Smooth muscle cell (in vitro differentiated cells): ENCODE results near the gene ISG20. TPM values are rescaled to one million over a fixed set of nuclear protein-coding genes. Genes with fewer than 3 reads are reported as not detected.

Experiments used
- DNase-seq: peaks from one replicate; lab custom pipeline; 2025; ENCODE audit not compliant: unreplicated experiment; lab: John Stamatoyannopoulos, UW
- H2AFZ ChIP-seq: fragments of 200-600 bp; sonication (generic); 2 replicates; pipeline ENCODE4 v1.6.0; 2016; ENCODE audit warnings: antibody characterized with exemption, low read depth, mild to moderate bottlenecking
- H3F3A ChIP-seq: fragments of 200-600 bp; sonication (generic); 2 replicates; pipeline ENCODE4 v1.6.0; 2017; ENCODE audit warnings: antibody characterized with exemption, low read depth
- H3K27ac ChIP-seq: fragments of 200-600 bp; sonication (generic); 2 replicates; pipeline ENCODE4 v1.5.1; 2016; ENCODE audit warnings: low read depth, mild to moderate bottlenecking
- H3K27me3 ChIP-seq: fragments of 200-600 bp; sonication (generic); 2 replicates; pipeline ENCODE4 v1.6.1; 2016; ENCODE audit warnings: low read depth, mild to moderate bottlenecking
- H3K36me3 ChIP-seq: fragments of 200-600 bp; sonication (generic); 2 replicates; pipeline ENCODE4 v1.5.1; 2016; ENCODE audit warnings: low read depth
- H3K4me1 ChIP-seq: fragments of 200-600 bp; sonication (generic); 2 replicates; pipeline ENCODE4 v1.5.1; 2016; ENCODE audit warnings: low read depth
- H3K4me2 ChIP-seq: fragments of 200-600 bp; sonication (generic); 2 replicates; pipeline ENCODE4 v1.6.0; 2016; ENCODE audit warnings: mild to moderate bottlenecking
- H3K4me3 ChIP-seq: fragments of 200-600 bp; sonication (generic); 2 replicates; pipeline ENCODE4 v1.5.1; 2016; ENCODE audit warnings: mild to moderate bottlenecking
- H3K79me2 ChIP-seq: fragments of 200-600 bp; sonication (generic); 2 replicates; pipeline ENCODE4 v1.6.0; 2016; ENCODE audit warnings: low read depth, mild to moderate bottlenecking
- H3K9ac ChIP-seq: fragments of 200-600 bp; sonication (generic); 2 replicates; pipeline ENCODE4 v1.6.0; 2016; ENCODE audit warnings: low read depth
- H3K9me3 ChIP-seq: fragments of 200-600 bp; sonication (generic); replicated peaks from 2 replicates; pipeline ENCODE4 v1.5.1; 2016; ENCODE audit warnings: low read depth
- H4K20me1 ChIP-seq: fragments of 200-600 bp; sonication (generic); 2 replicates; pipeline ENCODE4 v1.6.0; 2016; ENCODE audit warnings: low read depth
- WGBS: methylation state at CpG from one replicate; pipeline ENCODE4 v1.1.7; 2016; ENCODE audit warnings: low lambda C conversion rate; 5-methylcytosine and 5-hydroxymethylcytosine counted together
- polyA plus RNA-seq: library from polyadenylated mRNA; unstranded; fragments of >200 nt; fragmentation: Nextera tagmentation; extraction: Ambion mirVana; gene quantifications from 2 replicates; pipeline ENCODE4 v1.2.1, GENCODE V29; 2016
- total RNA-seq: library from RNA; depleted of rRNA; stranded (reverse); fragments of >200 nt; gene quantifications from 2 replicates; pipeline ENCODE4 v1.2.3, GENCODE V29; 2014
- TF ChIP-seq, protein P1 (sequence below): fragments of 200-600 bp; sonication (generic); IDR thresholded peaks from 2 replicates; pipeline ENCODE4 v1.5.1; 2017; ENCODE audit warnings: borderline replicate concordance, mild to moderate bottlenecking, antibody characterized with exemption; ENCODE audit not compliant: insufficient read depth, poor library complexity, severe bottlenecking

Gene ISG20
- total and polyA plus RNA-seq, 2 experiments from 2014 or later = 0.81 to 1.1 TPM

DNA sequence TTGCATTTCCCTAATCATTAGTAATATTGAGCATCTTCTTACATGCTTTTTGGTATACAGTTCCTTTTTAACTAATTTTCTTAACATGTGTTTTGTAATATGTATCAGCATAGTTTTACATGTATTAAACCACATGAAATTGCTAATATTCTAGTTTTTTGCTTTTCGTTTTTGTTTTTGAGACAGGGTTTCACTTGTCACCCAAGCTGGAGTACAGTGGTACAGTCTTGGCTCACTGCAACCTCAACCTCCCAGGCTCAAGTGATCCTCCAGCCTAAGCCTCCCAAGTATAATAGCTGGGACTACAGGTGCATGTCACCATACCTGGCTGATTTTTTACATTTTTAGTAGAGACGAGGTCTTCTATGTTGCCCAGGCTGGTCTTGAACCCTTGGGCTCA, 4.4 kb upstream of the ISG20 start:
- 100% methylated on average over 2 of the region's 2 CpGs for WGBS
- H3K79me2 ChIP-seq = peaks cover 4% of the 10 kb centered on the region
- H3F3A ChIP-seq = peaks cover 17% of the 10 kb centered on the region
- no peaks in the 10 kb centered on the region for H3K9me3 ChIP-seq
- H3K36me3 ChIP-seq = peaks cover 6% of the 10 kb centered on the region
- no peak for DNase-seq
- H3K4me1 ChIP-seq = peaks cover 9% of the 10 kb centered on the region
- no peak overlapping the region for H3K9ac ChIP-seq
- no peak overlapping the region for H3K27ac ChIP-seq
- TF ChIP-seq, protein P1, sequence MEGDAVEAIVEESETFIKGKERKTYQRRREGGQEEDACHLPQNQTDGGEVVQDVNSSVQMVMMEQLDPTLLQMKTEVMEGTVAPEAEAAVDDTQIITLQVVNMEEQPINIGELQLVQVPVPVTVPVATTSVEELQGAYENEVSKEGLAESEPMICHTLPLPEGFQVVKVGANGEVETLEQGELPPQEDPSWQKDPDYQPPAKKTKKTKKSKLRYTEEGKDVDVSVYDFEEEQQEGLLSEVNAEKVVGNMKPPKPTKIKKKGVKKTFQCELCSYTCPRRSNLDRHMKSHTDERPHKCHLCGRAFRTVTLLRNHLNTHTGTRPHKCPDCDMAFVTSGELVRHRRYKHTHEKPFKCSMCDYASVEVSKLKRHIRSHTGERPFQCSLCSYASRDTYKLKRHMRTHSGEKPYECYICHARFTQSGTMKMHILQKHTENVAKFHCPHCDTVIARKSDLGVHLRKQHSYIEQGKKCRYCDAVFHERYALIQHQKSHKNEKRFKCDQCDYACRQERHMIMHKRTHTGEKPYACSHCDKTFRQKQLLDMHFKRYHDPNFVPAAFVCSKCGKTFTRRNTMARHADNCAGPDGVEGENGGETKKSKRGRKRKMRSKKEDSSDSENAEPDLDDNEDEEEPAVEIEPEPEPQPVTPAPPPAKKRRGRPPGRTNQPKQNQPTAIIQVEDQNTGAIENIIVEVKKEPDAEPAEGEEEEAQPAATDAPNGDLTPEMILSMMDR = no peak
- no peaks in the 10 kb centered on the region for H3K27me3 ChIP-seq
- H3K4me3 ChIP-seq = no peak overlapping the region
- peaks cover 53% of the 10 kb centered on the region for H4K20me1 ChIP-seq
- no peak overlapping the region for H2AFZ ChIP-seq
- no peak overlapping the region for H3K4me2 ChIP-seq

DNA sequence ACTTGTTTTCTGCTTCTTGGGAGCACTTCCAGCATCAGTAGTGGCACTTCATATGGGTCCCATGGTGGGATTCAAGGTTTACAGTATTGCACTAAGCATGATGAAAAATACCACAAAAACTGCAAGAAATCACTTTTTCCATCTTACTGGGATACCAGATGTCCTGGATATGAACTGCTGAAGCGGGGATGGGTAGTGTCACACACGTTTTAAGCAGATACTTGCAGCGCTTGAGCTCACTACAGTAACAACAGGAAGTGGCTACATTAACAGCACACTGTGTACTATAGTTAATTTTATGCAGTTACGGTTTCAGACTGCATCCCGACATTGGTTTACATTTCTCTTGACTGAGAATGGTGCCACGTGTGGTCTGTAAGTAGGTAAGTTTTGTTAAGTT, 3.5 kb upstream of the ISG20 start:
- Histone ChIP-seq H3K4me1 (peaks cover 9% of the 10 kb centered on the region), H3K36me3 (peaks cover 6% of the 10 kb centered on the region), H3K9me3 (no peaks in the 10 kb centered on the region), H4K20me1 (peaks cover 45% of the 10 kb centered on the region), H3K79me2 (no peaks in the 10 kb centered on the region), H3K9ac (no peak overlapping the region), H3K4me3 (no peak overlapping the region), H3K4me2 (no peak overlapping the region), H3F3A (peaks cover 17% of the 10 kb centered on the region), H2AFZ (no peak overlapping the region), H3K27me3 (no peaks in the 10 kb centered on the region), H3K27ac (peak overlapping the region; percentile 72)
- DNase-seq = no peak
- 78% methylated on average over 6 of the region's 6 CpGs for WGBS
- TF ChIP-seq, protein P1 = no peak

DNA sequence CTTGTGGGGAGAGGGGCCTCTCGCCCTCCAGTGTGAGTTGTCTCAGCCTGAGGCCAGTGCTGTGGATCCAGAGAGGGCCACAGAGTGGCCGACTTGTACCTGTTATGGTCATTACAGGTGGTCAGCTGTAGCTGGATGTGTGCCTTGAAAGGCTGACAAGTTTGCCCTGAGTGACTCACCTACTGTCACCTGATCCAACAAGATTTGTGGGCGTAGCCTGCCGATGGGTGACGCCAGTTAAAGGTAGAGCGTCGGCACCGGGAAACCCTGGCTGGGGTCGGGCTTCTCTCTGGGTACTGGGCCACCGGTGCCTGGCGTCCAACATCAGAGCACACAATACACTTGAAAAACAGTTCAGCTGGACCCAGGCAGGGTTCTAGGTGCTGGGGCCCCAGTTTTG, 2.8 kb upstream of the ISG20 start:
- H3K27ac ChIP-seq = peak overlapping the region; percentile 72
- H3K4me1 ChIP-seq = peaks cover 9% of the 10 kb centered on the region
- H3K9me3 ChIP-seq = no peaks in the 10 kb centered on the region
- DNase-seq = no peak
- peaks cover 5% of the 10 kb centered on the region for H3K36me3 ChIP-seq
- peak overlapping the region; percentile 43 for H3K9ac ChIP-seq
- H2AFZ ChIP-seq = no peak overlapping the region
- H3K79me2 ChIP-seq = no peaks in the 10 kb centered on the region
- H3K27me3 ChIP-seq = no peaks in the 10 kb centered on the region
- no peak overlapping the region for H3K4me2 ChIP-seq
- peaks cover 17% of the 10 kb centered on the region for H3F3A ChIP-seq
- 72% methylated on average over 11 of the region's 11 CpGs for WGBS
- H3K4me3 ChIP-seq = no peak overlapping the region
- H4K20me1 ChIP-seq = peaks cover 37% of the 10 kb centered on the region
- TF ChIP-seq, protein P1 = no peak

DNA sequence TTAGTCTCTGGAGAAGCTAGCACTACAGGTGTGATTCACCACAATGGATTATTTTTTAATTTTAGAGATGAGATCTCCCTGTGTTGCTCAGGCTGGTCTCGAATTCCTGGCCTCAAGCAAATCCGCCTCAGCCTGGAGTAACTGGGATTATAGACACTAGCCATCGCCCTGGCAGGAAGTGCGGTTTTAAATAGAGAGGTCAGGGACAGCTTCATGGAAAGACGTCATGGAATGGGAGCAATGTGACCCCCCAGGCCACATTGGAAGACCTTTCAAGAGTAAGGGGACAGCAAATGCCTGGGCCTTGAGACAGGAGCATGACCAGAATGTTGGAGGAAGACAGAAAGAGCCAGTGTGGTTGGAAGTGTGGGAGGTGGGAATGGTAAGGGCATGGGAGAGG, 2.2 kb upstream of the ISG20 start:
- 64% methylated on average over 5 of the region's 5 CpGs for WGBS
- Histone ChIP-seq H4K20me1 (peaks cover 31% of the 10 kb centered on the region), H3K27ac (peak overlapping the region; percentile 72), H2AFZ (no peak overlapping the region), H3K9ac (peak overlapping the region; percentile 43), H3K79me2 (no peaks in the 10 kb centered on the region), H3K9me3 (no peaks in the 10 kb centered on the region), H3F3A (peaks cover 17% of the 10 kb centered on the region), H3K4me3 (no peak overlapping the region), H3K27me3 (no peaks in the 10 kb centered on the region), H3K4me1 (peaks cover 9% of the 10 kb centered on the region), H3K36me3 (no peaks in the 10 kb centered on the region), H3K4me2 (no peak overlapping the region)
- DNase-seq = no peak
- TF ChIP-seq, protein P1 = no peak
